GM18870 (cell line): ENCODE data around the gene PARVB.
"Not testable (repeated sequence)": the region's sequence is repeated elsewhere in the genome, so short reads cannot be mapped to it uniquely, and the experiment has no call there.

Experiments
- ATAC-seq: cut with Tn5 transposase; IDR thresholded peaks from one replicate; pipeline ENCODE4 v1.9.1; 2021; ENCODE audit warnings: moderate library complexity; ENCODE audit not compliant: unreplicated experiment

Gene PARVB

DNA sequence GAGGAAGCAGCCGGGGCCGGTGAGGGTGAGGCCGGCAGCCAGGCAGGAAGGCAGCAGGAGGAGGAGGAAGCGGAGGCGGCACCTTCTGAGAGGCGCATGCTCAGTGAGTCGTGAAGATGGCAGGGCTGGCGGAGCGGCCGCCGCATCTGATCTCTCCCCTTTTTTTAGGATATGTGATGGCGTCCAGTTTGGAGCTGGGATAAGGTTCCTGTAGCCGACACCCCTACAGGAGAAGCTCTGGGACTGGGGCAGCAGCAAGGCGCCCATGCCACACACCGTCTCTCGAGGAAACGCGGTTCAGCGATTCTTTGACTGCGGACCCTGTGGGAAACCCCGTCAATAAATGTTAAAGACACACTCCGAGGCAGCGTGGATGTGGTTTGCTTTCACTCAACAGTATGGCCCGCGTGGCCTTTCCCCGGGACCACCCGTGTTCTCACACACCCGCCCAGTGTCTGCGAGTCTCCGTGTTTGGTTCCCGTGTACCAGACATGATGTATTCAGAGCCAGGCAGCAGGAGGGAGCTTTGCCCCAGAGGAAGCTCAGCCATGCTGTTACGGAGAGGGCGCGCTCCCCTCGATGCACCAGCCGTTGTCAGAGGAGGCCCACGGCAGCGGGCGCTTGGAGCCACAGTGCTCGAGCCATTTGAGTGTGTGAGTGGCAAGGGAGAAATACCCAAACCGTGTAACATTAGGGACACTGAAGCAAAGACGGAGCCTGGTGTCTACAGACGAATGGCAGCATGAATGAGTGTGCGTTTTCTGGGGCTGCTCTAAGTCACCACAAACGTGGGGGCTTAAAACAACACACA is 27.7 kb upstream of the PARVB start:
- no peak for ATAC-seq

- ATAC-seq, result no peak
These were observed 27.2 kb upstream of the PARVB start for GRCh38 chr22:43996981-43997265.

DNA sequence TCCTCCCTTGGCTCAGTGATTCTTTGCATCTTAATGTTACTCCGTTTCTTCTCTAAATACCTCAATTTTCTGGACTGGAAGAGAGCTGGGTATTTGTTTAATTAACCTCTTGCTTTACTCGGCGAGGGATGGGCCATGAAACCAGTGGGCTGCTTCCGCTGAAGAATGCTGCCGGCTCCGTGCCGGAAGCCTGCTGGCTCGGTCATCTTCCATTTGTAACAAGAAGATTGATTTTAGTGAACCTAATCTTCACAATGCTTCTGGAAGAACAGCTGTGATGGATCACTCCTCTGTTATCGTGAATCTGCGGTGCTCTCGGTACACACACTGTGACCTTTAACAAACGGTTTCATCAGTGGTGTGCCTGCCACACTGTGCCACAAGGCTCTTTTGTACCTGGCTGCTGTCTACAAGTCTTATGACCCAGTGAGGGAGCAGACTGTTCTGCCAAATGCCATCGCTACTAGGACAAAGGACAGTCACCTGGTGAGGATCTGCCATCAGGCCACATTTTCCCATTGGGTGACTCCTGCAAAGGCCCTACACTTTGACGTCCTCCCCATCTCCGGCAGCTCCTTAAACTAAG is 25.3 kb upstream of the PARVB start:
- no peak for ATAC-seq

GRCh38 chr22:43999378-43999777 is 24.7 kb upstream of the PARVB start:
- ATAC-seq, result no peak

DNA sequence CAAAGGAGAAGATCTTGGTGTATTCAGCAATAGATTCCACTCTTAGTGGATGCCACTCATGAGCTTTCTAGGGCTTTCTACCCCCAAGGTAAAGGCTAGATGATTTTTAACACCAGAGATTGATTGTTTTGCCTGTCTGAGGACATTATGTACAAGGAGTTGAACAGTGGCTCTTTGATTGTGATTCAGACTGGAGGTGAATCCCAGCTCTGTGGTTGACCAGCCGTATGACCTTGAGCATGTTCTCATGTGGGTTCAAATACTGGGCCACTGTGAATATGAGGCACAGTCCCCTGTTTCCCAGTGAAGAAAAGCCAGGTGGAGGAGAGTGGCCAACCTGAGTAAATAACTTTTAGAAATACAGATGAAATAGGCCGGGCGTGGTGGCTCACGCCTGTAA is 24.0 kb upstream of the PARVB start:
- no peak for ATAC-seq

DNA sequence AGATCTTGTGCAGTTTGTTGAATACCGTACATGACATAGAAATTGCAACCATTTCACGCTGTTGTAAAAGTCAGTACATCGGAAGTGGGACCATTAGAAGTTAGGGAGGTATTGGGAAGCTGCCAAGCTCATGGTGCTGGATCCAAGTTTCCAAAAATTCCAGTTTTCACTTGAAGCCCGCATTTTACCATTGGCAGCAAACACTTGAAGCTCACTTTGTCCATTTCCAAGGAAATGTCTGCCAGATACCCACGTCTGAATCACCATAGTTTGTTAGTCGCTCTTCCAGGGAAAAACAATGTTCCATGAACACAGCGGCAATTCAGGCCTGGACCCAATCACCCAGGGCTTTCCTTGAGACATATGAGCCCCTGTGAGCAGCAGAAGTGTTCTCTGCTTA is 22.6 kb upstream of the PARVB start:
- ATAC-seq, result no peak

DNA sequence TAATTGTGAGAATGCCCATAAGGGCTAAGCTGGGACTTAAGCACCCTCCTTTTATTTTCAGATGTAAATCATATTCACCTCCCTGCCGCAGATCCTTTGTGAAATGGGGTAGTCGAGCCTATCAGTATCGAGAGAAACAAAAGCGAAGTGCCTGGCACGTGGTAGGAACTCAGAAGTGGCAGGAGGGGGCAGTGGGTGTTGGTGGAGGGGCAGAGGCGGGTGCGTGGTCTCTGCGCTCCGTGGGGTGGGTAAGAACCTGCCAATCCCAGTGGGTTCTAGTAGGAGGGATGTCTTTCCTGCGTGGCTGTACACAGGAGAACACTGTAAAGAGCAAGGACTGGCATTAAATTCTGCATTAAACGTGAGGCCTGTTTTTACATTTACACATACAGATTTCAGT is 21.8 kb upstream of the PARVB start:
- ATAC-seq, result no peak

- ATAC-seq, result no peak
These were observed 21.1 kb upstream of the PARVB start for GRCh38 chr22:44002997-44003396.

DNA sequence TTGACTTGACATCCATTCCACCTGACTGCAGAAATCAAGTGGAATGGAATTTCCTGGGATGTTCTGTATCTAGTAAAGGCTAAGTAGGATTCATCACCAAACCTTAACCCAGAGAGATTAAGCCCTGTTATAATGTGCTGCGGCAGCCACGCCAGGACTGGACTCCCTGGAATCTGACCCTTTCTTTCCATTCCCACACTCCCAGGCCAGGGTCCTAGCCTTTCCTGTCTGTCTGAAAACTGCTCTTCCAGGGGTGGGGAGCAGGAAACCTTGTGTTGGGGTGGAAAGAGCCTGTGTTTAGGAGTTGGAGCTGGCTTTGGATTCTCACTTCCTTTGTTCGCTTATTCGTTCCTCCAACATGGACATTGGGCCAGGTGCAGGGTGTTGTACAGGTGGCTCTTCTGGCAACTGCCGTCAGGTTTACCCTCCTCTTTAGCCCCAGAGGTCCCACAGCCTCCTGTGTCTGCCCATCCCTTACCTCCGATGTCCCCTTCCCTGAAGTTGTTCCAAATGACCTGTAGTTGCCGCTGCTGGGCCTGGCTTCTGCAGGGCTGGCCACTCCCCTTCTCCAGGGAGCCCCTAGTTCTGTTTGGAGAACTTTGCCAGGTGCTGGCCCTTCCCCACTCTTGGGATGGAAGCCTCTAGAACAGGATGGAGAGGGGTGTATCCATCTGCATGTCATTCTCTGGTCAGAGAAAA is 20.5 kb upstream of the PARVB start:
- ATAC-seq, result no peak

DNA sequence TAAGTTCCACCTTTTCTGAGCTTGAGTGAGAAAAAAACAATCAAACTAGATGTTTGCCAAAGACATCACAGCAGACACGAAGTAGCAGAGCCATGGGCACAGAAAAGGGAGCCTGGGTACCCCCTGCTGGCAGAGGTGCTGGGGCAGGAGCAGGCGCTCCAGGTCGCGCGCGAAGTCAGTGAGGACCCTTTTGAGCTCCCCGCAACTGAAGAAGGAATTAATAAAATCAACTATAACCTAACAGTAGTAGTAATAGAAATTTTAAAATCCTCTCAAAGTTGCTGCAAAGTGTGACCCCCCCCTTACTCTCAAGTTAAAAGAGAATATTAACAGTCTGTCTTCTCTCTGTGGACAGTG is 20.0 kb upstream of the PARVB start:
- no peak for ATAC-seq

GRCh38 chr22:44005524-44005923 is 18.6 kb upstream of the PARVB start:
- no peak for ATAC-seq

GRCh38 chr22:44012162-44012561 is 11.9 kb upstream of the PARVB start:
- ATAC-seq, result no peak

GRCh38 chr22:44012591-44012990 is 11.5 kb upstream of the PARVB start:
- ATAC-seq, result no peak

DNA sequence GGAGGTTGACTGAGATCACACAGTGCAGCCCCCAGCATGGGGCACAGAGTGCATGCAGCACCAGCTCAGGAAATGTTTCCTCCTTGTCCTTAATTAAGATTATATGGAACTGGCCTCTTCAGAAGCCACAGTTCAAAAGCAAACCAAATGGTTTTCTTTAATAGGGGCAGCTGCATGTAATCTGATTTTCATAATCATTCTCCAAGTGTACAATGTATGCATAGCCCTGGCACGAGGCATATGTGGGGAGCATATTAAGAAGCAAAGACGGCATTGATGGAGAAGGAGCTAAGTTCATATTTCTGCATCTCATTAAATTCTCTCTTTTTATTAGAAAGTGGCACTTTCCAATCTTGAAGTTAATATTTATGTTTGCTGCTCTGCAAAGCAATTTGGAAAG is 9.9 kb upstream of the PARVB start:
- ATAC-seq, result no peak

DNA sequence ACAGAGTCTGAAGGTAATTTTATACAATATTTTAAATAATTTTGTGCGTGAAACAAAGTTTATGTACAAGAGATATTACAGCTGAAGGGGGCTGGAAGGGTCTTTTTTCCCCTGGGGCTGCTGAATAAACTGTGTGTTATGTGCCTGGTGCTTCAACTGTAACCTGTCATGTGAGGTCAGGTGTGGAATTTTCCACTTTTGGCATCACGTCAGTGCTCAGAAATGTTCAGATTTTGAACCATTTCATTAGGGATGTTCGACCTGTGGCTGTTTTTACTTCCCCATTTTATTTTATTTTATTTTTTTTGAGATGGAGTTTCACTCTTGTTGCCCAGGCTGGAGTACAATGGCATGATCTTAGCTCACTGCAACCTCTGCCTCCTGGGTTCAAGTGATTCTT is 7.5 kb upstream of the PARVB start:
- not testable (repeated sequence) for ATAC-seq

DNA sequence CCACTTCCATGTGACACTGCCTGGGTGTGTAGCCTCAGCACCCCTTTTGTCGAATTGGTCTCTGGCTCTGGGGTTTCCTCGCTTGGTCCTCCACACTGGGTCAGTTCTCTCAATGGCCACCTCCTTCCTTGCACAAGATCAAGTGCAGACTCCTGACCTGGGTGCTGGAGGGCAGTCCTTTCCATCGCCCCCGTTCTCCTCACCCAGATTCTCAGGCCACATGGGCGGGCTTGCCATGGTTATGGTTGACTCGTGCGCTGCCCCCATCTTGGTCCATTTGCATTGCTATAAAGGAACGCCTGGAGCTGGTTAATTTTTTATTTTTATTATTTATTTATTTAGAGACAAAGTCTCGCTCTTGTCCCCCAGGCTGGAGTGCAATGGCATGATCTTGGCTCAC is 5.5 kb upstream of the PARVB start:
- no peak for ATAC-seq

DNA sequence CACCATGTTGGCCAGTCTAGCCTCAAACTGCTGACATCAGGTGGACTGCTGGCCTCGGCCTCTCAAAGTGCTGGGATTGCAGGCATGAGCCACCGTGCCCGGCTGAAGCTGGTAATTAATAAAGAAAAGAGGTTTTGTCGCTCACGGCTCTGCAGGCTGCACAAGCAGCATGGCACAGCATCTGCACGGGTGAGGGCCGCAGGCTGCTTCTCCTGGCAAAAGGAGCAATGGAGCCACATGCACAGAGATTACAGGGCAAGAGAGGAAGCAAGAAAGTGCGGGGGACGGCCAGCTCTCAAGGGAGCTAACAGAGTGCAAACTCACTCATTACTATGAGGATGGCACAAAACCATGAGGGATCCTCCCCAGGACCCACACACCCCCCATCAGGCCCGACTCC is 4.7 kb upstream of the PARVB start:
- ATAC-seq, result no peak

- ATAC-seq, result no peak
These were observed 4.3 kb upstream of the PARVB start for GRCh38 chr22:44019846-44020245.

DNA sequence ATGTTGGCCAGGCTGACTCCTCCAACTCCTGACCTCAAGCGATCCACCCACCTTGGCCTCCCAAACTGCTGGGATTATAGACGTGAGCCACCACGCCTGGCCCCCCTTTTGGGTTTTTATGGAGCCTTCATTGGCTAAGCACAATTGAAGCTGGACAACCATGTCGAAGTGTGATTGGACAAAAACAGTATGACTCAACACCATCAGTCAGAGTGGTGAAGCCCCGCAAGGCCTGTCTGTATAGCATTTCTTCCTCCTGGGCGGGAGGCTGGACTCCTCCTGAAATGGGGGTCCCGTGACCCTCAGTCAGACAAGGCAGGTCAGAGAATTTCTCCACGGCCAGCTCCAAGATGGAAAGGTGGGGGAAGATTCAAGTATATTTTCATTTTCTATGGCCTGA is 3.1 kb upstream of the PARVB start:
- no peak for ATAC-seq

- no peak for ATAC-seq
These were observed 456 bp upstream of the PARVB start for GRCh38 chr22:44023404-44024287.
